ENCODE measurements around the gene CFAP57. TPM values are rescaled to one million over a fixed set of nuclear protein-coding genes. Genes with fewer than 3 reads are reported as not detected.

Gene CFAP57
- total and polyA plus RNA-seq, 2 of the 4 experiments (the other 2 are of a cell fraction) = 0.29 to 0.36 TPM

GRCh38 chr1:43128816-43129215 is 43.3 kb upstream of the CFAP57 start:
- no peak overlapping the region for H3K14ac ChIP-seq (replicated peaks; ENCODE audit: low read depth, low read length)
- H4K20me1 ChIP-seq (ENCODE audit: insufficient read depth, low read length) = no peaks in the 10 kb centered on the region
- H4K5ac ChIP-seq (ENCODE audit: low read depth, low read length) = no peak overlapping the region
- CTCF ChIA-PET = interaction anchor here (1.4 kb wide), 1 partner anchor 9 kb away, joined by 3 read pairs; no protein-coding TSS in a partner anchor
- in situ Hi-C loops (cut with MboI; ENCODE audit: low sequenced_read_pairs) (no loop called here), intact Hi-C loops (cut with micrococcal nuclease) (no loop called here), dilution Hi-C loops (cut with HindIII; ENCODE audit: low sequenced_read_pairs, unreplicated experiment) (no loop called here)
- no TSS peak for BruUV-seq (replicated peaks)
- H2BK120ac ChIP-seq (ENCODE audit: low read depth, low read length) = no peak overlapping the region
- 0 out of 2 replicates have a peak, but pooled peaks cover 2% of the 10 kb centered on the region for H3K9me3 ChIP-seq (ENCODE audit: control insufficient read depth, insufficient read depth, low read length)
- no peaks in the 10 kb centered on the region for H3K9me1 ChIP-seq (ENCODE audit: insufficient read depth, low read length)
- no peak overlapping the region for H2AK5ac ChIP-seq (ENCODE audit: low read depth, low read length)
- TF ChIP-seq CHD1 (IDR thresholded peaks at IDR 0.05; ENCODE audit: low read depth, low read length) = no peak
- TF ChIP-seq MAZ (IDR thresholded peaks at IDR 0.05; ENCODE audit: borderline replicate concordance, low read depth, low read length) = no peak
- no peak for TF ChIP-seq NFE2L2 (IDR thresholded peaks at IDR 0.05; ENCODE audit: low read depth, low read length)
- TF ChIP-seq RCOR1 (IDR thresholded peaks at IDR 0.05; ENCODE audit: insufficient replicate concordance, low read length) = no peak
- TF ChIP-seq MXI1 (IDR thresholded peaks at IDR 0.05; ENCODE audit: borderline replicate concordance, low read depth, low read length) = no peak
- TF ChIP-seq MAFK (IDR thresholded peaks at IDR 0.05; ENCODE audit: low read depth, low read length) = no peak
- no peak for TF ChIP-seq SMC3 (IDR thresholded peaks at IDR 0.05; ENCODE audit: low read depth, low read length)
- TF ChIP-seq BHLHE40 (IDR thresholded peaks at IDR 0.05; ENCODE audit: low read depth, low read length) = no peak
- TF ChIP-seq, protein P1, sequence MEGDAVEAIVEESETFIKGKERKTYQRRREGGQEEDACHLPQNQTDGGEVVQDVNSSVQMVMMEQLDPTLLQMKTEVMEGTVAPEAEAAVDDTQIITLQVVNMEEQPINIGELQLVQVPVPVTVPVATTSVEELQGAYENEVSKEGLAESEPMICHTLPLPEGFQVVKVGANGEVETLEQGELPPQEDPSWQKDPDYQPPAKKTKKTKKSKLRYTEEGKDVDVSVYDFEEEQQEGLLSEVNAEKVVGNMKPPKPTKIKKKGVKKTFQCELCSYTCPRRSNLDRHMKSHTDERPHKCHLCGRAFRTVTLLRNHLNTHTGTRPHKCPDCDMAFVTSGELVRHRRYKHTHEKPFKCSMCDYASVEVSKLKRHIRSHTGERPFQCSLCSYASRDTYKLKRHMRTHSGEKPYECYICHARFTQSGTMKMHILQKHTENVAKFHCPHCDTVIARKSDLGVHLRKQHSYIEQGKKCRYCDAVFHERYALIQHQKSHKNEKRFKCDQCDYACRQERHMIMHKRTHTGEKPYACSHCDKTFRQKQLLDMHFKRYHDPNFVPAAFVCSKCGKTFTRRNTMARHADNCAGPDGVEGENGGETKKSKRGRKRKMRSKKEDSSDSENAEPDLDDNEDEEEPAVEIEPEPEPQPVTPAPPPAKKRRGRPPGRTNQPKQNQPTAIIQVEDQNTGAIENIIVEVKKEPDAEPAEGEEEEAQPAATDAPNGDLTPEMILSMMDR (conservative IDR thresholded peaks at IDR 0.05; ENCODE audit: low read depth, low read length) = no peak
- no peak for TF ChIP-seq FOS (IDR thresholded peaks at IDR 0.05; ENCODE audit: low read depth, low read length)
- no peak for TF ChIP-seq ELK1 (IDR thresholded peaks at IDR 0.05; ENCODE audit: borderline replicate concordance, low read depth, low read length)
- TF ChIP-seq POLR2A (IDR thresholded peaks at IDR 0.05; ENCODE audit: low read depth, low read length) = no peak
- TF ChIP-seq RAD21 (IDR thresholded peaks at IDR 0.05; ENCODE audit: low read length) = no peak
- no peak for TF ChIP-seq CEBPB (IDR thresholded peaks at IDR 0.05; ENCODE audit: low read depth, low read length)
- TF ChIP-seq RFX5 (IDR thresholded peaks at IDR 0.05; ENCODE audit: low read depth, low read length) = no peak
- TF ChIP-seq, protein P2, sequence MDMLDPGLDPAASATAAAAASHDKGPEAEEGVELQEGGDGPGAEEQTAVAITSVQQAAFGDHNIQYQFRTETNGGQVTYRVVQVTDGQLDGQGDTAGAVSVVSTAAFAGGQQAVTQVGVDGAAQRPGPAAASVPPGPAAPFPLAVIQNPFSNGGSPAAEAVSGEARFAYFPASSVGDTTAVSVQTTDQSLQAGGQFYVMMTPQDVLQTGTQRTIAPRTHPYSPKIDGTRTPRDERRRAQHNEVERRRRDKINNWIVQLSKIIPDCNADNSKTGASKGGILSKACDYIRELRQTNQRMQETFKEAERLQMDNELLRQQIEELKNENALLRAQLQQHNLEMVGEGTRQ (IDR thresholded peaks at IDR 0.05; ENCODE audit: low read depth, low read length) = no peak
- no peak overlapping the region for H3K23ac ChIP-seq (ENCODE audit: low read depth, low read length)
- H3K4me3 ChIP-seq (ENCODE audit: insufficient read depth, low read depth, low read length) = no peak overlapping the region
- no peak overlapping the region for H3K4me2 ChIP-seq (ENCODE audit: low read depth, low read length)
- no peak overlapping the region for H3K4ac ChIP-seq (ENCODE audit: low read depth, low read length)
- no peaks in the 10 kb centered on the region for H3K79me1 ChIP-seq (ENCODE audit: low read depth in 1 of 2, low read length in 2 of 2)
- no peak overlapping the region for H2BK5ac ChIP-seq (ENCODE audit: low read depth, low read length, poor library complexity, severe bottlenecking)
- H3K18ac ChIP-seq (ENCODE audit: low read depth, low read length) = no peak overlapping the region
- WGBS, 2 experiments (ENCODE audit: extremely low coverage in 2 of 2, insufficient read length in 1 of 2) = no CpG with 5 or more reads among the region's 3 CpGs
- no peak overlapping the region for H2BK20ac ChIP-seq (ENCODE audit: low read depth, low read length)
- no peak overlapping the region for H3K56ac ChIP-seq (ENCODE audit: extremely low read depth, insufficient read depth, low read length)
- H2AFZ ChIP-seq (replicated peaks; ENCODE audit: low read length, poor library complexity) = no peak overlapping the region
- no peak overlapping the region for H4K91ac ChIP-seq (ENCODE audit: insufficient read depth, low read depth, low read length)
- H2BK15ac ChIP-seq (ENCODE audit: low read depth, low read length) = no peak overlapping the region
- DNase-seq = no peak
- H2AK9ac ChIP-seq (replicated peaks; ENCODE audit: low read depth, low read length, poor library complexity) = no peak overlapping the region
- POLR2A ChIA-PET (ENCODE audit: unreplicated experiment) = no interaction called here
- no peaks in the 10 kb centered on the region for H3K36me3 ChIP-seq (ENCODE audit: control insufficient read depth, insufficient read depth, low read length)
- no peak overlapping the region for H3K27ac ChIP-seq (ENCODE audit: insufficient read depth, low read length)
- no peak overlapping the region for H3K9ac ChIP-seq (ENCODE audit: low read depth, low read length)
- peaks cover 16% of the 10 kb centered on the region for H3K27me3 ChIP-seq (ENCODE audit: control insufficient read depth, insufficient read depth, low read length)
- no peak for ATAC-seq (ENCODE audit: low read depth)
- no peak overlapping the region for H4K8ac ChIP-seq (ENCODE audit: low read depth in 2 of 2, low read length in 2 of 2)
- H3K4me1 ChIP-seq (ENCODE audit: control insufficient read depth, insufficient read depth, low read length) = no peaks in the 10 kb centered on the region

Measured in IMR-90 (cell line).